NOMO-1 treated with dmso at 0.1 percent for 144 hours (cell line): ENCODE data around the gene GLIS1.
"Not testable (repeated sequence)": the region's sequence is repeated elsewhere in the genome, so short reads cannot be mapped to it uniquely, and the experiment has no call there.

Experiments used
- DNase-seq: peaks from one replicate; lab custom pipeline; 2025; ENCODE audit not compliant: unreplicated experiment; lab: John Stamatoyannopoulos, UW

The GLIS1 gene

DNA sequence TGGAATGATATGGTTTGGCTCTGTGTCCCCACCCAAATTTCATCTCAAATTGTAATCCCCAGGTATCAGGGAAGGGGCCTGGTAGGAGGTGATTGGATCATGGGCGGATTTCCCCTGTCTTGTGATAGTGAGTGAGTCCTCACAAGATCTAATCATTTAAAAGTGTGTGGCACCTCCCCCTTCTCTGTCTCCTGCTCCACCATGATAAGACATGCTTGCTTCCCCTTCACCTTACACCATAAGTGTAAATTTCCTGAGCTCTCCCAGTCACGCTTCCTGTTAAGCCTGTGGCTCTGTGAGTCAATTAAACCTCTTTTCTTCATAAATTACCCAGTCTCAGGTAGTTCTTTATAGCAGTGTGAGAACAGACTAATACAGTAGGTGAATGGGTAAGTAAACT is 170.4 kb downstream of the GLIS1 start:
- no peak for DNase-seq

DNA sequence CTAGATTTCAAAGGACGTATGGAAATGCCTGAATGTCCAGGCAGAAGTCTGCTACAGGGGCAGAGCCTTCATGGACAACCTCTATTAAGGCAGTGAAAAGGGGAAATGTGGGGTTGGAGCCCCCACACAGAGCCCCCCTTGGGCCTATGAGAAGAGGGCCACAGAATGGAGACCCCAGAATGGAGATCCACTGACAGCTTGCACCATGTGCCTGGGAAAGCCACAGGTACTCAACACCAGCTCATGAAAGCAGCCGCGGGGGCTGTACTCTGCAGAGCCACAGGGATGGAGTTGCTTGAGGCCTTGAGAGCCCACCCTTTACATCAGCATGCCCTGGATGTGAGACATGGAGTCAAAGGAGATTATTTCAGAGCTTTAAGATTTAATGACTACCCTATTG is 171.1 kb downstream of the GLIS1 start:
- no peak for DNase-seq

DNA sequence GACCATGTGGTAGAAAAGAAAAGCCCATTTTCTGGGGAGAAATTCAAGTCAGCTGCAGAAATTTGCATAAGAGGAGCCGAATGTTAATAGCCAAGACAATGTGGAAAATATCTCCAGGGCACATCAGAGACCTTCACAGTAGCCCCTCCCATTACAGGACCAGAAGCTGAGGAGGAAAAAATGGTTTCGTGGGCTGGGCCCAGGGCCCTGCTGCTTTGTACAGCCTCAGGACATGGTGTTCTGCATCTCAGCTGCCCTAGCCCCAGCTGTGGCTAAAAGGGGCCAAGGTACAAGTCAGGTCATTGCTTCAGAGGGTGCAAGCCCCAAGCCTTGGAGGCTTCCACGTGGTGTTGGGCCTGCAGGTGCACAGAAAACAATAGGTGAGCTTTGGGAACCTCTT is 171.5 kb downstream of the GLIS1 start:
- DNase-seq = no peak

- DNase-seq = no peak
These were observed 175.4 kb downstream of the GLIS1 start for GRCh38 chr1:53563611-53564010.

DNA sequence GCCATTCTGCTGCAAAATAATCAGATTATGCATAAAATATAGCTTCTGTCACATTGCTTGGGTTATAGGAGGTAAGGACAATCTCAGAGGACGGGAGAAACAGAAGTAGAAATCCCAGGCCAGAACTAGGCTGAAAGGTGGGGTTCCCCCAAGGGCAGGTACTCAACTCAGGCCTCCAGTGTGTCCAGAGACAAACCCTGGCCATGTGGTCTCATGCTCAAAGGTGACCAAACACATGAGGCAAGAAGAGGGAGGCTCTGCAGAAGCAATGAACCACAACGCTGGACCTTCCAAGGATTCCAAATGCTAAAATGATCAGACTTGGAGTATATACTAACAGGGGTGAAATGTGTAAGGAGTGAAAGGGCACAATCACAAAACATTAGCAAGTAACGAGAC is 176.0 kb downstream of the GLIS1 start:
- DNase-seq = no peak

DNA sequence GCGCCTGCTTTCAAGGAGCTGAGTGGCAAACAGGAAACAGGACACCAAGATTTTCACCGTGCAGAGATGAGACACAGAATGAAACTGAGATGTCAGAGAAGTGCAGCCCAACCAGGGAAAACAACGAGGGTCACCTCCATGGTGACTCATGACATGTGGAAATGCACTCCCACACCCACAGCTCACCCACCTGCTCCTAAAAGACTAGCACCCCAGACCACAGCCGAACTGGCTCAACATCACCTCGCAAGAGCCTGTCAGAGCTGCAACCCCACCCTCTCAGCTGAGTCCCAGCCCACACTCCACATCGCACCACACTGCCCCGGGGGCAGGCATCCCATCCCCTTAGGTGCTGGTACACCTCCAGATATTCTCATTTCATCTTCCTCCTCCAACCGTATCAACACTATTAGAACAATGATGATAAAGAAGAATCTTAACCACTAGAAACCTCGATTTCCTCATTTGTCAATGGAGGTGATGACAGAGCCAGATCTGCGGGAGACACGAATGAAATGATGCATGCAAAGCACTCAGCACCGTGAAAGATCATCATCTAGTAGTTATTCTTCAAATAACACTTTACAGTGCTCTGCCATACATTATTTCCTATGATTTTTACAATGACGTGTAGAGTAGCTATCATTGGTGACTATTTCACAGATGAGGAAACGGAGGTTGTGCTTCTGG is 176.5 kb downstream of the GLIS1 start:
- DNase-seq = no peak

DNA sequence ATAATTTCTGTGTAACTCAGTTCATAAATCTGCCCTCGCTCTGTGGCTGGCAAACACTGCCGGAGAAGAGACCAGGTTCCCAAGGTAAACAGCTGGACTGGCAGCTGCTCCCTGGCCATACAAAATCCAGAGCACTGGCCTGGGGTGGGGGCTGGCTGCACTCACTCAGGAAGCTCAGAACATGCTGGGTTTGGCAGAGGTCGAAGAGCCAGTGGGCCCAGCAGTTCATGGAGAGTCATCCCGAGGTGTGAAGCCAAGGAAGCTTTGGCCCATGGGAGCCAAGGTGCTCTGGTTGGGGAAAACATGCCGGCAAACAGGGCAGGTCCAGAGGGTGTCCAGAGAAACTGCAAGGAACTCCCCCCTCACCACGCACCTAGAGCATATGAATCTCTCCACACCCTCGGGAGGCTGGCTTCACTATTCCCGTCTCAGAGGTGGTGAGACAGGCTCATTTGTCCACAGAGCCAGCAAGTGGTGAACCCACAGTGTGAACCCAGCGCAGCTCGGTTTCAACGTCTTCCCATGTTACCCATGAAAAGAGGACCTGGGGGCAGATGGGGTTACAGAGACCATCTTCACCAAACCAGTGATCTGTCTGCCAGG is 177.4 kb downstream of the GLIS1 start:
- no peak for DNase-seq

GRCh38 chr1:53560581-53561502 is 178.1 kb downstream of the GLIS1 start:
- no peak for DNase-seq

GRCh38 chr1:53559854-53560580 is 178.9 kb downstream of the GLIS1 start:
- DNase-seq = no peak

- no peak for DNase-seq
These were observed 179.6 kb downstream of the GLIS1 start for GRCh38 chr1:53559391-53559815.

GRCh38 chr1:53558739-53559315 is 180.1 kb downstream of the GLIS1 start:
- DNase-seq = no peak

DNA sequence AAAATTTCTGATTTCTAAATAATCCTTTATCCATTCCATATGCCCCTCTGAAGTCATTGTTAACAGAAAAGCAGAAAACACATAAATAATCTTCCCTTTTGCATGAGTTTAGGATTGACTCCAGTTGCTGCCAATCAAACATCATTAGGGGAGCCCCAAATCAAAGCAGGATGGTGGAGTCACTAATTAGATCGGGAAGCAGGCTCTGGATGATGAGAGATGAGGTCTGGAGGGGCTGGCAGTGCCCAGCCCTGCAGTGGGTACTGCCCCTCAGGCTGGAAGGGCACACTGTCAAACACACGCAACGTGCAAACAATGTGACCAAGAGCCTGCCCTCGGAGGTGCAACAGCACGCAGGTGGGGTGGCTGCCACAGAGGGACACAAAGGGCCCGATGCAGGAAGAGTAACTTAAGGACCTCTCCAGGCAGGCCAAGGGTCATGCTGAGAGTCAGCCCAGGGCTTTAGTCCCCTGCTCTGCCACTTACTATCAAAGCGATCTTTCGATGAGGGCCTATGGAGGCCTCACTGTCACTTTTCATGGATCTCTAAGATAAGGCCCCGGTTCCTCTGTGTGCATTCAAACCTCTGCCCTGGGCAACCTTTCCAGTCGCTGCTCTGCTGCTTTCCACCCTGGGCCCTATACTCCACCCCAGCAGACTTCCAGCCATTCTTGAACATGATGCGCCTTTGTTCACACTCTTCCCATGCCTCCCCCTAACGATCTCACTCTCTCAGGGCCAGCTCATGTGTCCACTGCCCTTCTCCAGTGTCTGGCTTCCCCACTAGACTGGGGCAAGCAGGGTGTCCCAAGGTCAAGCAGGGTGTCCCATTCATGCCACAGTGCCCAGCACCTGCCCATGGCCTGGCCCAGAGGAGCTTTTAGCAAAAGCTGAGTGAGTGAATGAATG is 180.9 kb downstream of the GLIS1 start:
- DNase-seq = no peak

GRCh38 chr1:53557369-53557768 is 181.6 kb downstream of the GLIS1 start:
- no peak for DNase-seq

DNA sequence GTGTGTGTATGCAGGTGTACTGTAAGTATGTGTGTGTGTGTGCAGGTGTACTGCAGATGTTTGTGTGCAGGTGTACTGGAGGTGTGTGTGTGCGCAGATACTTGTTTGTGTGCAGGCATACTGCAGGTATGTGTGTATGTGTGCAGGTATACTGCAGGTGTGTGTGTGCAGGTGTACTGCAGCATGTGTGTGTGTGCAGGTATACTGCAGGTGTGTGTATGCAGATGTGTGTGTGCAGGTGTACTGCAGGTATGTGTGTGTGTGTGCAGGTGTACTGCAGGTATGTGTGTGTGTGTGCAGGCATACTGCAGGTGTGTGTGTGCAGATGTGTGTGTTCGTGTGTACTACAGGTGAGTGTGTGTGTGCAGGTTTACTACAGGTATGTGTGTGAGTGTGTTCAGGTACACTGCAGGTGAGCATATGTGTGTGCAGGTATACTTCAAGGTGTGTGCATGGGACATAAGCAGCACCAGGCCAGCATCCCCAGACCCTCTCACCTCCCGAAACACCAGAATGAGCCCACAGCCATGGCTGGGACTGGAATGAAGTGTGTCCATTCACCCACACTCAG is 182.2 kb downstream of the GLIS1 start:
- DNase-seq = no peak

- DNase-seq = not testable (repeated sequence)
These were observed 183.2 kb downstream of the GLIS1 start for GRCh38 chr1:53555620-53556326.

DNA sequence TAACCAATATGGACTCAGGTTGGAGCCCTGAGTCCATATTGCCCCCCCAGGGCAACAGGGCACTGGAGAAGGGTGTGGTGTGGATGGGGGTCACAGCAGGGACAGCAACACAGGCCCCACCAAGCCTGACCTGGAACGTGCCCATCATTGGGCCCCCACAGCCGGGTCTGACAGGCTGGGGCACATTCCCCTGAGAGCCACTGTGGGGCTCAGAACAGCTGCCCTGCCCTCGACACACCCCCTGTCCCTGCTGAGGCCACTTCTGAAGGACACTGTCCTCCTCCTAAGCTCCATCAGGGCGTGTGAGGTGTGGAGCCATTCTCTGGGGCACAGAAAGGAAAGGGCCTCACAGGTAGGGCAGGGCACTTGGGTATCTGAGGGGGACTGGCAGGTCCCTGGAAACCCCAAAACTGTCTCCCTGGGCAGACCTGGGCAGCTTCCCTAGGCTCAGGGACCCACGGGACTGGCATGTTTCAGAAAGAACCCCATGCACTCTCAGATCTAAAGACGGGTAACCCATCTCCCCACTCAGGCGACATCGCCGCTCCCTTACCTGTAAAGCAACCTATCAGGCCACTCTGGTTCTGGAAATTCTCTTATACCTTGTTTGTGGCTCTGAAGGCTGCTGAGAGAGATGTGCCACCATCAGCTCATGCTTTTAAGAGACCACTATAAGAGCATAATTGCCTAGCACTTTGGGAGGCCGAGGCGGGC is 184.2 kb downstream of the GLIS1 start:
- DNase-seq = no peak

DNA sequence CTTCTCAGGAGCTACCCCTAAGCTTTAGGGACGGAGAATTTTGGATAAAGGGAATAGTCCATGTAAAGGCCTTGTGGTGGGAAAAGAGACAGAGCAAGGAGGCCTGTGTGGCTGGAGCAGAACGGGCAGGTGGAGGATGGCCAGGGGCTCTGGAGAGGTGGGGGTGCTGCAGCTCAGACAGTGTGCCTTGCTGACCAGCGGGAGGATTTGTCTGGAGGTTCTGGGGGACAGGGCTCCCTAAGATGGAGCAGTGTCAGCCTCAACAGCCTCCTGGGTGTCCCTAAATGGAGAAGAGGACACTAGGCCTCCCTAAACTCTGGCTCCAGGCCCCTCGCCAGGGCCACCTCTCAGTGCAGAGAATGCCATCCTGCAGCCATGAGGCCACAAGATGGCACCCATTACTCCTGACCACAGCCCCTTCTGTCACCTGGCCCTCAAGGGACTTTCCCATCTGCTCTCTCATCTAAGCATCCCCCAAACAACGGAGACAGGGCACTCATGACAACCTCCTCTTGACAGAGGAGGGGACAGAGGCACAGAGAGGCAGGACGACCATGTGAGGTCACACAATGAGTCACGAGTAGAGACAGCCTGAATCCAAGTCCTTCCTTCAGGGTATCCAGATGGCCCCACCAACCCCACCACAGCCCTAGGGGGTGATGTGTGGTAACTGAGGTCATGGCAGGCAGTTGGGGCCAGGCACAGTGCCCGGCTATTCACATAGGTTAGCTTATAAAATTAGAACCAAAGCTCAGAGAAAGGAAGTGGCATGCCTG is 185.0 kb downstream of the GLIS1 start:
- no peak for DNase-seq
